Measurements from ENCODE around the gene E2F4.

E2F4 gene

GRCh38 chr16:67243481-67243880, 51.5 kb downstream of the E2F4 start:
- peak overlapping the region; percentile 92 for H3K27ac ChIP-seq (ENCODE audit: insufficient read depth, low read length, poor library complexity, severe bottlenecking)

GRCh38 chr16:67244387-67245185, 52.6 kb downstream of the E2F4 start:
- Histone ChIP-seq H3K4me1 (ENCODE audit: control insufficient read depth, insufficient read depth, low read length, poor library complexity, severe bottlenecking) (peaks cover 51% of the 10 kb centered on the region), H3K4me3 (ENCODE audit: insufficient read depth, low read depth, low read length, poor library complexity, severe bottlenecking) (peak overlapping the region; percentile 14), H3K27ac (ENCODE audit: insufficient read depth, low read length, poor library complexity, severe bottlenecking) (peak overlapping the region; percentile 92), H3K36me3 (ENCODE audit: control insufficient read depth, insufficient read depth, low read length) (peaks cover 2% of the 10 kb centered on the region), H3K9me3 (ENCODE audit: control insufficient read depth, low read length) (no peaks in the 10 kb centered on the region), H3K27me3 (replicated peaks; ENCODE audit: control insufficient read depth, insufficient read depth, low read length, poor library complexity, severe bottlenecking) (no peaks in the 10 kb centered on the region)
- peak; percentile 79 to 83 (median 80) for DNase-seq

More at GRCh38 chr16:67243481-67243880, 51.5 kb downstream of the E2F4 start:
- Histone ChIP-seq H3K4me1 (ENCODE audit: control insufficient read depth, insufficient read depth, low read length, poor library complexity, severe bottlenecking) (peaks cover 41% of the 10 kb centered on the region), H3K27me3 (replicated peaks; ENCODE audit: control insufficient read depth, insufficient read depth, low read length, poor library complexity, severe bottlenecking) (no peaks in the 10 kb centered on the region), H3K36me3 (ENCODE audit: control insufficient read depth, insufficient read depth, low read length) (peaks cover 8% of the 10 kb centered on the region), H3K4me3 (ENCODE audit: insufficient read depth, low read depth, low read length, poor library complexity, severe bottlenecking) (no peak overlapping the region), H3K9me3 (ENCODE audit: control insufficient read depth, low read length) (no peaks in the 10 kb centered on the region)
- no peak for DNase-seq

GRCh38 chr16:67245186-67245585, 53.2 kb downstream of the E2F4 start:
- peak overlapping the region; percentile 92 for H3K27ac ChIP-seq (ENCODE audit: insufficient read depth, low read length, poor library complexity, severe bottlenecking)

GRCh38 chr16:67245674-67246080, 53.7 kb downstream of the E2F4 start:
- H3K4me3 ChIP-seq (ENCODE audit: insufficient read depth, low read depth, low read length, poor library complexity, severe bottlenecking): peak overlapping the region; percentile 69
- peaks cover 4% of the 10 kb centered on the region for H3K27me3 ChIP-seq (replicated peaks; ENCODE audit: control insufficient read depth, insufficient read depth, low read length, poor library complexity, severe bottlenecking)
- peak overlapping the region; percentile 92 for H3K27ac ChIP-seq (ENCODE audit: insufficient read depth, low read length, poor library complexity, severe bottlenecking)
- peaks cover 51% of the 10 kb centered on the region for H3K4me1 ChIP-seq (ENCODE audit: control insufficient read depth, insufficient read depth, low read length, poor library complexity, severe bottlenecking)
- DNase-seq: no peak
- H3K36me3 ChIP-seq (ENCODE audit: control insufficient read depth, insufficient read depth, low read length): no peaks in the 10 kb centered on the region
- no peaks in the 10 kb centered on the region for H3K9me3 ChIP-seq (ENCODE audit: control insufficient read depth, low read length)

More at GRCh38 chr16:67245186-67245585, 53.2 kb downstream of the E2F4 start:
- no peaks in the 10 kb centered on the region for H3K9me3 ChIP-seq (ENCODE audit: control insufficient read depth, low read length)
- peak overlapping the region; percentile 14 for H3K4me3 ChIP-seq (ENCODE audit: insufficient read depth, low read depth, low read length, poor library complexity, severe bottlenecking)
- DNase-seq: no peak
- H3K4me1 ChIP-seq (ENCODE audit: control insufficient read depth, insufficient read depth, low read length, poor library complexity, severe bottlenecking): peaks cover 51% of the 10 kb centered on the region
- H3K27me3 ChIP-seq (replicated peaks; ENCODE audit: control insufficient read depth, insufficient read depth, low read length, poor library complexity, severe bottlenecking): peaks cover 3% of the 10 kb centered on the region
- no peaks in the 10 kb centered on the region for H3K36me3 ChIP-seq (ENCODE audit: control insufficient read depth, insufficient read depth, low read length)

GRCh38 chr16:67246081-67246755, 54.3 kb downstream of the E2F4 start:
- Histone ChIP-seq H3K9me3 (ENCODE audit: control insufficient read depth, low read length) (no peaks in the 10 kb centered on the region), H3K4me1 (ENCODE audit: control insufficient read depth, insufficient read depth, low read length, poor library complexity, severe bottlenecking) (peaks cover 51% of the 10 kb centered on the region), H3K4me3 (ENCODE audit: insufficient read depth, low read depth, low read length, poor library complexity, severe bottlenecking) (peak overlapping the region; percentile 69), H3K27me3 (replicated peaks; ENCODE audit: control insufficient read depth, insufficient read depth, low read length, poor library complexity, severe bottlenecking) (peaks cover 4% of the 10 kb centered on the region), H3K36me3 (ENCODE audit: control insufficient read depth, insufficient read depth, low read length) (no peaks in the 10 kb centered on the region), H3K27ac (ENCODE audit: insufficient read depth, low read length, poor library complexity, severe bottlenecking) (peak overlapping the region; percentile 92)
- DNase-seq: peak; percentile 46 to 50 (median 47)

- H3K27ac ChIP-seq (ENCODE audit: insufficient read depth, low read length, poor library complexity, severe bottlenecking): peak overlapping the region; percentile 92
- H3K36me3 ChIP-seq (ENCODE audit: control insufficient read depth, insufficient read depth, low read length): no peaks in the 10 kb centered on the region
- DNase-seq: no peak
- peaks cover 4% of the 10 kb centered on the region for H3K27me3 ChIP-seq (replicated peaks; ENCODE audit: control insufficient read depth, insufficient read depth, low read length, poor library complexity, severe bottlenecking)
- H3K4me3 ChIP-seq (ENCODE audit: insufficient read depth, low read depth, low read length, poor library complexity, severe bottlenecking): peak overlapping the region; percentile 69
- H3K4me1 ChIP-seq (ENCODE audit: control insufficient read depth, insufficient read depth, low read length, poor library complexity, severe bottlenecking): peaks cover 51% of the 10 kb centered on the region
- H3K9me3 ChIP-seq (ENCODE audit: control insufficient read depth, low read length): no peaks in the 10 kb centered on the region
Measured at GRCh38 chr16:67246756-67247191, 54.8 kb downstream of the E2F4 start.

- peak; percentile 93 to 94 (median 94) for DNase-seq
- H3K27me3 ChIP-seq (replicated peaks; ENCODE audit: control insufficient read depth, insufficient read depth, low read length, poor library complexity, severe bottlenecking): peaks cover 4% of the 10 kb centered on the region
- H3K36me3 ChIP-seq (ENCODE audit: control insufficient read depth, insufficient read depth, low read length): no peaks in the 10 kb centered on the region
- peak within 1 kb of the TSS; percentile 92 for H3K27ac ChIP-seq (ENCODE audit: insufficient read depth, low read length, poor library complexity, severe bottlenecking)
- H3K4me3 ChIP-seq (ENCODE audit: insufficient read depth, low read depth, low read length, poor library complexity, severe bottlenecking): peak within 1 kb of the TSS; percentile 69
- H3K4me1 ChIP-seq (ENCODE audit: control insufficient read depth, insufficient read depth, low read length, poor library complexity, severe bottlenecking): peaks cover 51% of the 10 kb centered on the region
- H3K9me3 ChIP-seq (ENCODE audit: control insufficient read depth, low read length): no peaks in the 10 kb centered on the region
Measured at GRCh38 chr16:67247192-67248072, 55.5 kb downstream of the E2F4 start, which contains the start of gene FHOD1. Gene FHOD1, minus strand, starts transcription at chr16:67247481. Its CDS starts 71 bp downstream, at chr16:67247410.

- H3K4me1 ChIP-seq (ENCODE audit: control insufficient read depth, insufficient read depth, low read length, poor library complexity, severe bottlenecking): peaks cover 51% of the 10 kb centered on the region
- DNase-seq: no peak
- H3K4me3 ChIP-seq (ENCODE audit: insufficient read depth, low read depth, low read length, poor library complexity, severe bottlenecking): peak overlapping the region; percentile 69
- H3K9me3 ChIP-seq (ENCODE audit: control insufficient read depth, low read length): no peaks in the 10 kb centered on the region
- H3K27me3 ChIP-seq (replicated peaks; ENCODE audit: control insufficient read depth, insufficient read depth, low read length, poor library complexity, severe bottlenecking): peaks cover 4% of the 10 kb centered on the region
- no peaks in the 10 kb centered on the region for H3K36me3 ChIP-seq (ENCODE audit: control insufficient read depth, insufficient read depth, low read length)
- peak overlapping the region; percentile 92 for H3K27ac ChIP-seq (ENCODE audit: insufficient read depth, low read length, poor library complexity, severe bottlenecking)
Measured at GRCh38 chr16:67248073-67248400, 56.1 kb downstream of the E2F4 start.

Data from effector memory CD4-positive, alpha-beta T cell (primary cell).